Right renal cortex interstitium (tissue), 3 donors: ENCODE results near the gene CDK9. TPM values are rescaled to one million over a fixed set of nuclear protein-coding genes. Genes with fewer than 3 reads are reported as not detected.
"Not testable (repeated sequence)": the region's sequence is repeated elsewhere in the genome, so short reads cannot be mapped to it uniquely, and the experiment has no call there.

Experiments
- DNase-seq, 3 donors: peaks; one replicate each; pipeline ENCODE4 v3.0.0-alpha.2; 2013; ENCODE audit warnings: low read depth in 3 of 3, low spot score in 2 of 3
- polyA plus RNA-seq, 3 donors: library from polyadenylated mRNA; unstranded; fragments of 120-200 nt; gene quantifications; one replicate each; pipeline ENCODE4 v1.2.1, GENCODE V29; 2013; ENCODE audit not compliant: insufficient read length in 3 of 3

Gene CDK9
- polyA plus RNA-seq, 3 donors: 69.3 to 69.7 (median 69.3) TPM

GRCh38 chr9:127817881-127818434 is 32.1 kb downstream of the CDK9 start:
- DNase-seq: no peak

GRCh38 chr9:127818574-127818973 is 32.7 kb downstream of the CDK9 start:
- DNase-seq: no peak

- no peak for DNase-seq
Measured at GRCh38 chr9:127822108-127822507, 36.3 kb downstream of the CDK9 start.

GRCh38 chr9:127825319-127826051 is 39.7 kb downstream of the CDK9 start:
- no peak for DNase-seq

- DNase-seq: no peak
Measured at GRCh38 chr9:127826253-127826913, 40.5 kb downstream of the CDK9 start.

GRCh38 chr9:127828262-127829031 is 42.6 kb downstream of the CDK9 start:
- peak; percentile 57 to 74 (median 68) for DNase-seq

GRCh38 chr9:127829205-127829906 is 43.5 kb downstream of the CDK9 start:
- DNase-seq: no peak

- no peak for DNase-seq
Measured at GRCh38 chr9:127832248-127832647, 46.4 kb downstream of the CDK9 start.

- DNase-seq: no peak
Measured at GRCh38 chr9:127833555-127833954, 47.7 kb downstream of the CDK9 start.

- DNase-seq: no peak
Measured at GRCh38 chr9:127835991-127836516, 50.2 kb downstream of the CDK9 start.

- not testable (repeated sequence) for DNase-seq
Measured at GRCh38 chr9:127836561-127836960, 50.7 kb downstream of the CDK9 start.

- DNase-seq: no peak
Measured at GRCh38 chr9:127837346-127837745, 51.5 kb downstream of the CDK9 start.

- DNase-seq: no peak
Measured at GRCh38 chr9:127838375-127839078, 52.7 kb downstream of the CDK9 start.

Other genes starting within 250 kb of the CDK9 start
- 10 to 100 TPM; 23.4 to 29.9 (median 26.3) TPM for gene STXBP1, start 173.8 kb upstream of the CDK9 start, polyA plus RNA-seq
- 1 to 10 TPM; 2.7 to 3.3 (median 2.9) TPM for gene CFAP157, start 79.0 kb upstream of the CDK9 start, polyA plus RNA-seq
- gene PTRH1, start 70.4 kb upstream of the CDK9 start, polyA plus RNA-seq: 1 to 10 TPM; 6.6 to 9.6 (median 7.5) TPM
- under 1 TPM; 0.14 to 0.26 (median 0.20) TPM for gene TTC16, start 70.0 kb upstream of the CDK9 start, polyA plus RNA-seq
- gene TOR2A, start 50.7 kb upstream of the CDK9 start, polyA plus RNA-seq: 10 to 100 TPM; 12.3 to 15.6 (median 13.4) TPM
- 10 to 100 TPM; 12.1 to 15.1 (median 12.6) TPM for gene SH2D3C, start 7.4 kb upstream of the CDK9 start, polyA plus RNA-seq
- gene FPGS, start 16.8 kb downstream of the CDK9 start, polyA plus RNA-seq: 10 to 100 TPM; 35.6 to 42.0 (median 39.4) TPM
- 10 to 100 TPM; 72.5 to 78.1 (median 74.0) TPM for gene ENG, start 68.6 kb downstream of the CDK9 start, polyA plus RNA-seq
- 10 to 100 TPM; 33.9 to 40.0 (median 36.4) TPM for gene AK1, start 91.6 kb downstream of the CDK9 start, polyA plus RNA-seq
- 10 to 100 TPM; 39.7 to 47.3 (median 43.1) TPM for gene ST6GALNAC6, start 113.6 kb downstream of the CDK9 start, polyA plus RNA-seq
- 10 to 100 TPM; 10.6 to 11.8 (median 11.6) TPM for gene ST6GALNAC4, start 131.0 kb downstream of the CDK9 start, polyA plus RNA-seq
- gene PIP5KL1, start 144.7 kb downstream of the CDK9 start, polyA plus RNA-seq: 1 to 10 TPM; 1.1 to 1.6 (median 1.1) TPM
- gene DPM2, start 151.8 kb downstream of the CDK9 start, polyA plus RNA-seq: 10 to 100 TPM; 33.3 to 37.4 (median 36.5) TPM
- 10 to 100 TPM; 23.3 to 33.9 (median 26.6) TPM for gene EEIG1, start 195.0 kb downstream of the CDK9 start, polyA plus RNA-seq